COR-L47 (cell line): Measurements from ENCODE around the gene PLAAT4.
A peak's percentile ranks its signal among the peaks of the same experiment; 100 is the strongest.
"Not testable (repeated sequence)": the region's sequence is repeated elsewhere in the genome, so short reads cannot be mapped to it uniquely, and the experiment has no call there.

Experiments
- DNase-seq: peaks from one replicate; lab custom pipeline; 2025; lab: John Stamatoyannopoulos, UW

The PLAAT4 gene

GRCh38 chr11:63511048-63511748 is 25.4 kb upstream of the PLAAT4 start:
- DNase-seq = no peak

DNA sequence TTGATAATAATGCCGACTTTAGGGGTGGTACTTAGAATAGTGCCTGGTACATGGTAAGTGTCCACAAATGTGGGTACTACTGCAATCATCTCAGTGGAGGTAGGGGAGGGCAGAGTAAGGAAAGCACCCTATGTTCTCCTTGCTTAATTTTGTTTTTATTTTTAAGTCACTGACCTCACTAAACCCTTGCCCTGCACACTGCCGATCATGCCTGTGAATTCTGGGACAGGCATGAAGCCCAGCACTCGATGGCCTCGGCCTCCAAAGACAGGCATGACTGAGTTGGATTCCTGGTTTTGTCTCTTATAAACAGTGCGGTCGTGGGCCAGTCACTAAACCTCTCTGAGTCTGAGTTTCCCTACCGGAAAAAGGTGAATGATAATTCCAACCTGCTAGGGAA is 23.8 kb upstream of the PLAAT4 start:
- no peak for DNase-seq

- no peak for DNase-seq
Observed at GRCh38 chr11:63516109-63516508, 20.5 kb upstream of the PLAAT4 start.

- DNase-seq = no peak
Observed at GRCh38 chr11:63517156-63517555, 19.5 kb upstream of the PLAAT4 start.

DNA sequence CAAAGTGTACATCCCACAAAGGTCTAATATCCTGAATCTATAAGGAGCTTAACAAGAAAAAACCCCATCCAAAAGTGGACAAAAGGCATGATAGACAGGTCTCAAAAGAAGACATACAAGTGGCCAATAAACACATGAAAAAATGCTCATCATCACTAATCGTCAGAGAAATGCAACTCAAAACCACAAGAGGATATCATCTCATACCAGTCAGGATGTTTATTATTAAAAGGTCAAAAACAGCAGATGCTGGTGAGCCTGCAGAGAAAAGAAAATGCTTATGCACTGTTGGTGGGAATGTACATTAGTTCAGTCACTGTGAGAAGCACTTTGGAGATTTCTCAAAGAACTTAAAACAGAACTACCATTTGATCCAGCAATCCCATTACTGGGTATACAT is 18.1 kb upstream of the PLAAT4 start:
- DNase-seq = no peak

DNA sequence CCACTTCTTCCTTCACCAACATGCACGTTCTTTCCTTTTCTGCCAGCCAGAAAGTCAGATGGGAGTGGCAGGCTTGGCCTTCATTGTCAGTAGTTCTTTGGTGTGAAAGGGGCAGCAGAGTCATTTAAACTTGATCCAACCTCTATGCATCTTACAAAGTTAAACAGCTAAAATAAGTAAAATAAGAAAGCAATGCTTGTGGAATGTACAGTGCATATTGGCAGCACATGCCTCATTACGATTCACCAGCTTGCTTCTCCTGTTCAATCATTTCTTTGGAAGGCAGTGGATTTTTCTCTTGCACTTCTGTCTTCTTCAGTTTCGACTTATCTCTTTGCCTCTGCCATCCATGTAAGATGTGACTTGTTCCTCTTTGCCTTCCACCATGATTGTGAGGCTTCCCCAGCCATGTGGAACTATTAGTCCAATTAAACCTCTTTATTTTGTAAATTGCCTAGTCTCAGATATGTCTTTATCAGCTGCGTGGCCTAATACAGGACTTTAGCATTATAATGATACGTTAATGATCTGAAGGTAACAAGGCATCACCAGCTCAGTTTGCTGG is 15.9 kb upstream of the PLAAT4 start:
- DNase-seq = no peak

GRCh38 chr11:63521896-63522295 is 14.7 kb upstream of the PLAAT4 start:
- DNase-seq = no peak

GRCh38 chr11:63523151-63523550 is 13.5 kb upstream of the PLAAT4 start:
- DNase-seq = no peak

DNA sequence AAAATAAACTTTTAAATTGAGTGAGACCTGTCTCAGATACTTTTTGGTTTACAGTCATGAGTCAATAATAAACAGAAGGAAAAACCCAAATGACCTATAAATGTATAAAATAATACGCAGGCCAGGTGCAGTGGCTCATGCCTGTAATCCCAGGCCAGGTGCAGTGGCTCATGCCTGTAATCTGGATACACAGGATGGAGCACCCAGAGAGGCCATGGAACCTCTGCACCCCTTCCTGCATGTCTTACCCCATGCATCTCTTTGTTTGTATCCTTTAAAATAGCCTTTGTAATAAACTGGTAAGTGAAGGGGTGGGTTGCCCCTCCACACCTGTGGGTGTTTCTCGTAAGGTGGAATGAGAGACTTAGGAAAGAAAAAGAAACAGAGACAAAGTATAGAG is 8.9 kb upstream of the PLAAT4 start:
- DNase-seq = no peak

- DNase-seq = not testable (repeated sequence)
Observed at GRCh38 chr11:63528156-63528555, 8.5 kb upstream of the PLAAT4 start.

- DNase-seq = not testable (repeated sequence)
Observed at GRCh38 chr11:63528729-63529278, 7.8 kb upstream of the PLAAT4 start.

DNA sequence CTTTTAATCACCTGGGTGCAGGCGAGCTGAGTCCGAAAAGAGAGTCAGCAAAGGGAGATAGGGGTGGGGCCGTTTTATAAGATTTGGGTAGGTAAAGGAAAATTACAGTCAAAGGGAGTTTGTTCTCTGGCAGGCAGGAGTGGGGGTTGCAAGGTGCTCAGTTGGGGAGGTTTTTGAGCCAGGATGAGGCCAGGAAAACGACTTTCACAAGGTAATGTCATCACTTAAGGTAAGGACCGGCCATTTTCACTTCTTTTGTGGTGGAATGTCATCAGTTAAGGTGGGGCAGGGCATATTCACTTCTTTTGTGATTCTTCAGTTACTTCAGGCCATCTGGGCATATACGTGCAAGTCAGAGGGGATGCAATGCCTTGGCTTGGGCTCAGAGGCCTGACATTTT is 7.2 kb upstream of the PLAAT4 start:
- not testable (repeated sequence) for DNase-seq

- DNase-seq = no peak
Observed at GRCh38 chr11:63530021-63530420, 6.6 kb upstream of the PLAAT4 start.

GRCh38 chr11:63531074-63531792 is 5.4 kb upstream of the PLAAT4 start:
- DNase-seq = not testable (repeated sequence)

- DNase-seq = no peak
Observed at GRCh38 chr11:63532117-63532516, 4.5 kb upstream of the PLAAT4 start.

GRCh38 chr11:63532799-63533475 is 3.7 kb upstream of the PLAAT4 start:
- no peak for DNase-seq

DNA sequence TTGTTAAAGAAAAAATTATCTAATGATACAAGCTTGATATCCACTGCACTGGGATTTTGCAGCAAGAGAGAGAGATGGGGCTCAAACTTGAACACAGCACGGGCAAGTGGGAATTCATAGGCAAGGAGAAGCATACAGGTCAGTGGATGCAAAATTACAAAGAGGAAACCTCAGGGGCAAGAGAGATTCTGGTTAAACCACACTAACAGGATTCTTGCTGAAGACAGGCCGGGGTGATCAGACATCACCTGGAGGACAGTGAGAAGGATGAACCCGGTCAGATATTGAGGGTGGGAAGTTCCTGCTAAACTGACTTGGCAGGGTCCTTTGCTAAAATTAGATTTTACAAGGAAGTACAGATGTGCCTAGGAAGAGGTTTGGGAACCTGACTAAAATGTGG is 2.5 kb upstream of the PLAAT4 start:
- no peak for DNase-seq

- no peak for DNase-seq
Observed at GRCh38 chr11:63534895-63535461, 1.6 kb upstream of the PLAAT4 start.

GRCh38 chr11:63535734-63536133 is 874 bp upstream of the PLAAT4 start:
- no peak for DNase-seq

- DNase-seq = peak; percentile 52
Observed at GRCh38 chr11:63537293-63538101, 889 bp downstream of the PLAAT4 start.

DNA sequence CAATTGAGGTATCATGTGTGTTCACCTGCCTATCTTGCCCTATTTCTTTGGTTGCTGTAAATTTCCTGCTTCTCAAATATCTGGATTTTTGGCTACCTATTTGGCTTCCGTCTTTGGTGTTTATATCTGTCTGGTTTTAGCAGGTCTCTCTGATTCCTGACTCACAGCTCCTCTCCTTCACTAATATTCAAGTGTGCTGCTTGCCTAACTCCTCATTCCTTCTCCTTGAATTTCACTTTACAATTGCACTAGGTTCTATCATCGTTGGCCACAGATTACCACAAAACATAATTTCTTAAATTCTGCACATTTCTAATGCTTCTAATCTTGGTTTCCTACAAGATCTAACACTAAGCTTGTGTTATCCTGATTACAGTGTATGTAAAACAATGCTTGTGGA is 5.9 kb downstream of the PLAAT4 start:
- not testable (repeated sequence) for DNase-seq
